GM12873 (cell line): Measurements from ENCODE around the gene DGKA.

Experiments
- CTCF ChIP-seq: IDR thresholded peaks from 2 replicates; pipeline ENCODE4 v1.5.1; 2012; ENCODE audit warnings: low read depth, mild to moderate bottlenecking, moderate library complexity, low read length, control low read depth; ENCODE audit not compliant: insufficient read depth; ENCODE audit errors: missing control alignments

The DGKA gene

GRCh38 chr12:55963760-55964159 lies 32.8 kb downstream of the DGKA start:
- no peak for TF ChIP-seq CTCF

- TF ChIP-seq CTCF, result no peak
Observed at GRCh38 chr12:55965240-55965639, 34.3 kb downstream of the DGKA start.

GRCh38 chr12:55965941-55966407 lies 35.0 kb downstream of the DGKA start, which contains the start of gene PMEL:
Gene PMEL, minus strand, starts transcription at chr12:55966042. Its CDS starts 31 bp downstream, at chr12:55966011.
- no peak for TF ChIP-seq CTCF

- TF ChIP-seq CTCF, result no peak
Observed at GRCh38 chr12:55966408-55967281, 35.7 kb downstream of the DGKA start, which contains the start of gene CDK2. Gene CDK2, plus strand, starts transcription at chr12:55966830. Its CDS starts 179 bp downstream, at chr12:55967009.

- no peak for TF ChIP-seq CTCF
Observed at GRCh38 chr12:55969356-55969755, 38.4 kb downstream of the DGKA start.

GRCh38 chr12:55970775-55971174 lies 39.8 kb downstream of the DGKA start:
- no peak for TF ChIP-seq CTCF

GRCh38 chr12:55972042-55972441 lies 41.1 kb downstream of the DGKA start:
- no peak for TF ChIP-seq CTCF
